HepG2 (cell line): ENCODE measurements around the gene UMOD. TPM values are rescaled to one million over a fixed set of nuclear protein-coding genes. Genes with fewer than 3 reads are reported as not detected.

Experiments
- ATAC-seq: fragments of 200-7000 bp; cut with Tn5 transposase; 3 replicates; pipeline ENCODE4 v1.9.1; 2020; ENCODE audit warnings: mild to moderate bottlenecking, moderate library complexity
- BruUV-seq: library from RNA; stranded (reverse); fragments of 400-500 nt; replicated peaks from 2 replicates; lab custom pipeline; 2021; lab: Mats Ljungman, UMichigan
- CTCF ChIA-PET: fragments of 300-600 bp; formaldehyde crosslinking; extraction: SDS; loops from one replicate; lab custom pipeline; 2021; ENCODE audit warnings: low total read pairs, inconsistent platforms, low intra/inter-chr PET ratio; lab: Yijun Ruan, JAX
- POLR2A ChIA-PET: fragments of 350-600 bp; sonication (Branson Sonifier 250); formaldehyde crosslinking; loops from one replicate; lab custom pipeline; 2020; ENCODE audit warnings: antibody characterized with exemption, inconsistent platforms; lab: Yijun Ruan, JAX
- DNase-seq: peaks from one replicate; pipeline ENCODE4 v3.0.0-alpha.2; 2015; ENCODE audit warnings: low spot score
- FAIRE-seq: peaks from 3 replicates; lab custom pipeline; 2011; peaks lifted over from hg19 to GRCh38; lab: Jason Lieb, UNC
- H2AFZ ChIP-seq: one replicate; pipeline ENCODE4 v1.6.1; 2011; ENCODE audit warnings: low read length, inconsistent platforms
- H3K27ac ChIP-seq: fragments of 300-600 bp; 3 replicates; pipeline ENCODE4 v1.8.0; 2011; ENCODE audit warnings: mixed run types, mild to moderate bottlenecking, mixed read lengths, low read length, inconsistent platforms; ENCODE audit not compliant: insufficient read depth; ENCODE audit errors: extremely low read length
- H3K27me3 ChIP-seq, 2 experiments: fragments of 200-600 bp in 1 of 2; 2 replicates in 1 of 2; 3 replicates in 1 of 2; pipeline versions ENCODE4 v1.6.0 to v1.8.0; 2011; ENCODE audit warnings: low read length in 2 of 2, mild to moderate bottlenecking in 2 of 2, moderate library complexity in 2 of 2, inconsistent platforms in 1 of 2; ENCODE audit not compliant: insufficient read depth in 2 of 2, control insufficient read depth in 1 of 2
- H3K36me3 ChIP-seq, 2 experiments: fragments of 200-600 bp in 1 of 2; replicated peaks in 1 of 2; 2 replicates in 1 of 2; 3 replicates in 1 of 2; pipeline versions ENCODE4 v1.5.1 to v1.8.0; 2011; ENCODE audit warnings: low read length in 2 of 2, inconsistent platforms in 1 of 2; ENCODE audit not compliant: insufficient read depth in 2 of 2, control insufficient read depth in 1 of 2
- H3K4me1 ChIP-seq: 2 replicates; pipeline ENCODE4 v1.5.1; 2012; ENCODE audit warnings: low read length, inconsistent platforms; ENCODE audit not compliant: insufficient read depth
- H3K4me2 ChIP-seq: 2 replicates; pipeline ENCODE4 v1.6.0; 2011; ENCODE audit warnings: low read depth, low read length, inconsistent platforms
- H3K4me3 ChIP-seq, 3 experiments: fragments of 200-600 bp in 1 of 3; sonication (generic), shearing (Covaris generic) in 1 of 3; replicated peaks in 1 of 3; 2 replicates each; pipeline ENCODE4 v1.5.1; 2011 to 2016; ENCODE audit warnings: low read length in 3 of 3, inconsistent platforms in 2 of 3, low read depth in 2 of 3, mild to moderate bottlenecking in 2 of 3, control low read depth in 1 of 3, mixed read lengths in 1 of 3; ENCODE audit not compliant: insufficient read depth in 1 of 3
- H3K79me2 ChIP-seq: one replicate; pipeline ENCODE4 v1.6.1; 2011; ENCODE audit warnings: low read length, inconsistent platforms; ENCODE audit not compliant: insufficient read depth
- H3K9ac ChIP-seq: 2 replicates; pipeline ENCODE4 v1.6.0; 2011; ENCODE audit warnings: mild to moderate bottlenecking, low read depth, low read length, inconsistent platforms; ENCODE audit not compliant: insufficient read depth
- H3K9me3 ChIP-seq: 2 replicates; pipeline ENCODE4 v1.5.1; 2012; ENCODE audit warnings: mild to moderate bottlenecking, low read length
- H4K20me1 ChIP-seq: 2 replicates; pipeline ENCODE4 v1.6.0; 2011; ENCODE audit warnings: inconsistent platforms, mild to moderate bottlenecking, low read length, moderate library complexity; ENCODE audit not compliant: insufficient read depth
- CCAR2 ChIP-seq: fragments of 200-400 bp; formaldehyde crosslinking; optimal IDR thresholded peaks from 2 replicates; pipeline ENCODE3; 2018; ENCODE audit warnings: low read depth, mild to moderate bottlenecking, low read length, moderate library complexity
- ELF3 ChIP-seq: IDR thresholded peaks from 2 replicates; pipeline ENCODE4 v1.6.1; 2016; ENCODE audit warnings: missing genetic modification reagents, missing compliant biosample characterization
- FOSL2 ChIP-seq: sonication (generic); formaldehyde crosslinking; IDR thresholded peaks from 2 replicates; pipeline ENCODE4 v1.4.0; 2020; ENCODE audit warnings: missing genetic modification reagents
- PTBP1 ChIP-seq: fragments of 200-400 bp; formaldehyde crosslinking; IDR thresholded peaks from 2 replicates; pipeline ENCODE4 v1.6.1; 2018; ENCODE audit warnings: low read length, low read depth; ENCODE audit not compliant: poor library complexity, severe bottlenecking
- RFX5 ChIP-seq: IDR thresholded peaks from 2 replicates; pipeline ENCODE4 v1.6.1; 2011; ENCODE audit warnings: low read depth, low read length, improper control_type of control experiment
- RXRA ChIP-seq: sonication (generic); formaldehyde crosslinking; IDR thresholded peaks from 2 replicates; pipeline ENCODE4 v1.5.1; 2020; ENCODE audit warnings: missing genetic modification reagents
- SMYD3 ChIP-seq: sonication (generic); formaldehyde crosslinking; IDR thresholded peaks from 2 replicates; pipeline ENCODE4 v1.8.1; 2023; ENCODE audit warnings: mild to moderate bottlenecking, missing genetic modification reagents
- ZNF12 ChIP-seq: sonication (generic); formaldehyde crosslinking; IDR thresholded peaks from 2 replicates; pipeline ENCODE4 v1.5.0; 2020; ENCODE audit warnings: missing genetic modification reagents
- ZNF256 ChIP-seq: sonication (generic); formaldehyde crosslinking; conservative IDR thresholded peaks from 2 replicates; pipeline ENCODE4 v1.4.0; 2020; ENCODE audit warnings: missing genetic modification reagents
- ZNF841 ChIP-seq: sonication (generic); formaldehyde crosslinking; IDR thresholded peaks from 2 replicates; pipeline ENCODE4 v1.8.1; 2023; ENCODE audit warnings: missing genetic modification reagents, borderline replicate concordance
- WGBS: methylation state at CpG from one replicate; pipeline ENCODE4 v1.1.6; 2017; ENCODE audit warnings: low lambda C conversion rate; 5-methylcytosine and 5-hydroxymethylcytosine counted together
- in situ Hi-C: cut with HindIII; loops from 2 replicates; pipeline ENCODE4 v1.10.0; 2017; ENCODE audit warnings: low pct_unique_long_range_greater_than_20kb; ENCODE audit not compliant: extremely low pct_ligation_motif_present
- intact Hi-C: fragments of 100-400 bp; cut with micrococcal nuclease; formaldehyde crosslinking; loops from one replicate; pipeline ENCODE4 v1.10.0; 2022; ENCODE audit not compliant: unreplicated experiment
- polyA plus RNA-seq, 8 experiments: library from polyadenylated mRNA; depleted of rRNA in 3 of 8; stranded (reverse) in 7 of 8; unstranded in 1 of 8; fragments of >200 nt; fragmentation: Illumina TruSeq in 4 of 8; extraction: Trizol in 4 of 8; gene quantifications; 2 replicates each; pipeline versions ENCODE4 v1.2.1 to v1.2.3, GENCODE V29; 2011 to 2016; ENCODE audit warnings: low read depth in 4 of 8, missing spikeins in 1 of 8, mixed read lengths in 1 of 8; ENCODE audit not compliant: insufficient read depth in 1 of 8
- total RNA-seq, 5 experiments: library from RNA; depleted of rRNA; stranded (reverse); fragments of >200 nt; fragmentation: Illumina TruSeq; extraction: Trizol; gene quantifications; 2 replicates each; pipeline ENCODE4 v1.2.3, GENCODE V29; 2016; ENCODE audit warnings: low read depth in 1 of 5
- TF ChIP-seq, protein P1 (sequence below), 2 experiments: fragments of 450-650 bp in 1 of 2; sonication (generic) in 1 of 2; formaldehyde crosslinking in 1 of 2; IDR thresholded peaks; 2 replicates each; pipeline versions ENCODE4 v1.6.1 to v1.8.0; 2016 to 2022; ENCODE audit warnings: antibody characterized with exemption in 1 of 2, mild to moderate bottlenecking in 1 of 2, missing genetic modification reagents in 1 of 2
- TF ChIP-seq, protein P2 (sequence below): sonication (generic); formaldehyde crosslinking; IDR thresholded peaks from 2 replicates; pipeline ENCODE4 v1.8.1; 2023; ENCODE audit warnings: missing genetic modification reagents, mild to moderate bottlenecking, borderline replicate concordance

The UMOD gene
- total and polyA plus RNA-seq, 2 of the 13 experiments (the other 11 are each of a cell fraction or from before 2014, with no cell fraction given), result not detected

DNA sequence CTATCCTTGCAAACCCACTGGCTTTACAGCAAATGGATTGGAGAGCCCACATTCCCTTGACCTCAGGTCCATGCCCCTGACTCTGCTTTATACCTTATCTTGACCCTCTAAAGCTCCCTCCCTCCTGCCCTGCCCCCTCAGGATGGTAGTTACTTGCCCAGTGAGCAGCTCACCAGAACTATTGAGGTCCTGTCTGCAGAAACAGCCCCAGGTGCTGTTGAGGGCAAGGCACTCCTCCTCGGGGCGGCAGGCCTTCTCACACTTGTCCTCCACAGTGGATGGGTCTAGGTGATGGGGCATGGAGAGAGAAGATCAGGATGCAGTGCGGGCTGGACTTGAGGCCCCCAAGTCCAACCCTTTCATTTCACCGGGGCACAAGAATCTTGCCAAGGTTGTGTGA lies 29.8 kb downstream of the UMOD start:
- in situ Hi-C loops, result loop anchor here (25.0 kb wide), 1 partner anchor 735 kb away; no protein-coding TSS in a partner anchor
- Histone ChIP-seq H4K20me1 (no peaks in the 10 kb centered on the region), H3K4me3 (no peak overlapping the region), H3K4me2 (no peak overlapping the region), H3K9ac (no peak overlapping the region), H3K9me3 (no peaks in the 10 kb centered on the region), H2AFZ (no peak overlapping the region), H3K4me1 (peaks cover 18% of the 10 kb centered on the region), H3K27me3 (no peaks in the 10 kb centered on the region; a peak in 2 of 5 replicates), H3K27ac (no peak overlapping the region), H3K36me3 (no peaks in the 10 kb centered on the region), H3K79me2 (no peaks in the 10 kb centered on the region)
- CTCF ChIA-PET, result no interaction called here
- ATAC-seq, result no peak
- WGBS, result 4% methylated on average over 4 of the region's 4 CpGs
- POLR2A ChIA-PET, result no interaction called here
- intact Hi-C loops, result no loop called here
- FAIRE-seq, result no peak
- DNase-seq, result no peak
- no TSS peak for BruUV-seq
- no peak for TF ChIP-seq RFX5
- TF ChIP-seq, protein P1, sequence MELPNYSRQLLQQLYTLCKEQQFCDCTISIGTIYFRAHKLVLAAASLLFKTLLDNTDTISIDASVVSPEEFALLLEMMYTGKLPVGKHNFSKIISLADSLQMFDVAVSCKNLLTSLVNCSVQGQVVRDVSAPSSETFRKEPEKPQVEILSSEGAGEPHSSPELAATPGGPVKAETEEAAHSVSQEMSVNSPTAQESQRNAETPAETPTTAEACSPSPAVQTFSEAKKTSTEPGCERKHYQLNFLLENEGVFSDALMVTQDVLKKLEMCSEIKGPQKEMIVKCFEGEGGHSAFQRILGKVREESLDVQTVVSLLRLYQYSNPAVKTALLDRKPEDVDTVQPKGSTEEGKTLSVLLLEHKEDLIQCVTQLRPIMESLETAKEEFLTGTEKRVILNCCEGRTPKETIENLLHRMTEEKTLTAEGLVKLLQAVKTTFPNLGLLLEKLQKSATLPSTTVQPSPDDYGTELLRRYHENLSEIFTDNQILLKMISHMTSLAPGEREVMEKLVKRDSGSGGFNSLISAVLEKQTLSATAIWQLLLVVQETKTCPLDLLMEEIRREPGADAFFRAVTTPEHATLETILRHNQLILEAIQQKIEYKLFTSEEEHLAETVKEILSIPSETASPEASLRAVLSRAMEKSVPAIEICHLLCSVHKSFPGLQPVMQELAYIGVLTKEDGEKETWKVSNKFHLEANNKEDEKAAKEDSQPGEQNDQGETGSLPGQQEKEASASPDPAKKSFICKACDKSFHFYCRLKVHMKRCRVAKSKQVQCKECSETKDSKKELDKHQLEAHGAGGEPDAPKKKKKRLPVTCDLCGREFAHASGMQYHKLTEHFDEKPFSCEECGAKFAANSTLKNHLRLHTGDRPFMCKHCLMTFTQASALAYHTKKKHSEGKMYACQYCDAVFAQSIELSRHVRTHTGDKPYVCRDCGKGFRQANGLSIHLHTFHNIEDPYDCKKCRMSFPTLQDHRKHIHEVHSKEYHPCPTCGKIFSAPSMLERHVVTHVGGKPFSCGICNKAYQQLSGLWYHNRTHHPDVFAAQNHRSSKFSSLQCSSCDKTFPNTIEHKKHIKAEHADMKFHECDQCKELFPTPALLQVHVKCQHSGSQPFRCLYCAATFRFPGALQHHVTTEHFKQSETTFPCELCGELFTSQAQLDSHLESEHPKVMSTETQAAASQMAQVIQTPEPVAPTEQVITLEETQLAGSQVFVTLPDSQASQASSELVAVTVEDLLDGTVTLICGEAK (IDR thresholded peaks at IDR 0.05), result no peak
- TF ChIP-seq, protein P1 (CRISPR knock-in tag; IDR thresholded peaks at IDR 0.05), result no peak
- TF ChIP-seq ZNF12 (CRISPR knock-in tag), result no peak
- TF ChIP-seq PTBP1, result no peak
- TF ChIP-seq ZNF256 (CRISPR knock-in tag), result no peak
- no peak for TF ChIP-seq CCAR2
- TF ChIP-seq ZNF841 (CRISPR knock-in tag), result no peak
- TF ChIP-seq SMYD3 (CRISPR knock-in tag), result no peak
- TF ChIP-seq, protein P2, sequence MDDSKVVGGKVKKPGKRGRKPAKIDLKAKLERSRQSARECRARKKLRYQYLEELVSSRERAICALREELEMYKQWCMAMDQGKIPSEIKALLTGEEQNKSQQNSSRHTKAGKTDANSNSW, result no peak
- TF ChIP-seq RXRA (CRISPR knock-in tag), result no peak
- TF ChIP-seq FOSL2 (CRISPR knock-in tag), result no peak
- no peak for TF ChIP-seq ELF3 (CRISPR knock-in tag)
